NCI-H2196 treated with DMSO at 0.1 percent for 48 hours (cell line): ENCODE data around the gene SCNN1A.
A peak's percentile ranks its signal among the peaks of the same experiment; 100 is the strongest.

Source experiments
- DNase-seq: peaks from one replicate; lab custom pipeline; 2025; ENCODE audit not compliant: unreplicated experiment; lab: John Stamatoyannopoulos, UW

SCNN1A gene

DNA sequence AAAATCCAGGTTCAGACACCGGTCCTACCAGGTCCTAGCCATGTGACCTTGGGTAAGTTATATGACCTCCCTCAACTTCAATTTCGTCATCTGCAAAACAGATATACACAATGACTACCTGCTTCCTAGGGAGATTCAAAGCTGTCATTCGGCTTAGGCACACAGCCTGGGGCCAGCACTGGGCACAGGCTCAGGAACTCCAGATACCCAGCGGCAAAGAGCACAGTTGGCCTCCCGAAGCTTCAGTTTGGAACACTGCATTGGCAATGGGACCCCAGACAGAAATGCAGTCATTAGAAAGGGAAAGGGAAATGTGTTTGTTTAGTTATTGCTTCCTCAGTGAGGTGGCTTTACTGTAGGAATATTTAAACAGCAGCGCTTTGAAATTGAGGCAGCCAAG, 53.5 kb downstream of the SCNN1A start:
- no peak for DNase-seq

DNA sequence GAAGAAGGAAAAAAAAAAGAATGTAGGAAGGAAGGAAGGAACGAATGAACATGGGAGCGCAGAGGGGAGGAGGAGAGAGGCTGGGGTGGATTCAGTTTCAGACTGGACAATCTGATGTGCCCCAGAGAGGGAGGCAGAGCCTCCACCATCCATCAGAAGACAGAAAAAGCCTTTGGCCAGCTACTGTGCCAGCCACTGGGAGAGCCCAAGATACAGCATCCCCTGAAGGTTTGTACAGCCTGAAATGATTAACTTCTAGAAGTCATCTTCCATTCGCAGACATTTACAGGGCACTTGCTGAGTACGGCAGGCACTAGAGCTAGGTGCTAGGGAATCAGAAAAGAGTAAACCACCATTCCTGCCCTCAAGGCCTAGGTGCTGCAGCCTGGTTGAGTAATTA, 55.9 kb downstream of the SCNN1A start:
- no peak for DNase-seq

DNA sequence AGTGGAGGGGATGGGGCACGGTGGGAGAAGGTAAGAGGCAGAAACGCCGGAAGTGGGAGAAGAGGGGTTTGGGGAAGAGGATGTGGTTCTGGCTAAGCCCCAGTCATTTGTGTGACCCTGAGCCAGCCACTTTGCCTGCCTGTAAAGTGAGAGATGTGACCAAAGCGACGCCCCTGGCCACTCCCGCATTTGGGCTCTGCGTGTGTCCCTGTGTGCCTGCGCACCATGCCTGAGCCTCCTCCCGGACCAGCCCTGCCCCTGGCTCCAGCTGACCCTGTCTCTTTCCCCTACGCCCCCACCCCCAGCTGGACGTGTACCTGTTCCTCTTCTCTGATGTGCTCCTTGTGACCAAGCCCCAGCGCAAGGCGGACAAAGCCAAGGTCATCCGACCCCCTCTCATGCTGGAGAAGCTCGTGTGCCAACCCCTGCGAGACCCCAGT, 56.9 kb downstream of the SCNN1A start:
- DNase-seq: no peak

- DNase-seq: no peak
Observed at GRCh38 chr12:6317693-6318439, 57.5 kb downstream of the SCNN1A start.

DNA sequence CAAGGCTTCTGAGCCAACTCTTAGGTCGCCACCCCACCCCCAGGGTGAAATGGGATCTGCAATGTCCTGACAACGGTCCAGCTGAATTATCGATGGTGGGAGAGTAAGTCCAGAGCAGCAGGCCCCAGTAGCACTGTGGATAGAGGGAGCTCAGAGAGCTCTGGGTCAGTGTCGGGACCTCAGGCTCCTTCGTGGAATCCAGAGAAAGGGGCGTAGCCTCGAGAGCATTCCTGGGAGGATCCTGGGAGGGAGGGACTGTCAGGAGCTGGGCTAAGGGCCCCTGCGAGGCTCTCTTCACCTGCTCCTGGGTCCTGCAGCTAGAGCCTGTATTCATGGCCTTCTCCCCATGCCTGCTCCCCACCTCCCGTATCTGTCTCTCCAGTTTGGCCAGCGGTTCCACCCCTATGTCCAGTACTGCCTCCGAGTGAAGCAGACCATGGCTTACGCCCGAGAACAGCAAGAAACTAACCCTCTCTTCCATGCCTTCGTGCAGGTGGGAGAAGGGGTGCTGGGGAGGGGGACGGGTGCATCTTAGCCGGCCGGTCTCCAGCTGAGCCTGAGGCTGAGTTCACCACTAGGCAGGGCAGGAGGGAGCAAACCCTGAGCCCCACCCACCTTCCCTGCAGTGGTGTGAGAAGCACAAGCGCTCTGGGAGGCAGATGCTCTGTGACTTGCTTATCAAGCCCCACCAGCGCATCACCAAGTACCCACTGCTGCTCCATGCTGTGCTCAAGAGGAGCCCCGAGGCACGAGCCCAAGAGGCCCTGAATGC, 58.3 kb downstream of the SCNN1A start:
- DNase-seq: no peak

DNA sequence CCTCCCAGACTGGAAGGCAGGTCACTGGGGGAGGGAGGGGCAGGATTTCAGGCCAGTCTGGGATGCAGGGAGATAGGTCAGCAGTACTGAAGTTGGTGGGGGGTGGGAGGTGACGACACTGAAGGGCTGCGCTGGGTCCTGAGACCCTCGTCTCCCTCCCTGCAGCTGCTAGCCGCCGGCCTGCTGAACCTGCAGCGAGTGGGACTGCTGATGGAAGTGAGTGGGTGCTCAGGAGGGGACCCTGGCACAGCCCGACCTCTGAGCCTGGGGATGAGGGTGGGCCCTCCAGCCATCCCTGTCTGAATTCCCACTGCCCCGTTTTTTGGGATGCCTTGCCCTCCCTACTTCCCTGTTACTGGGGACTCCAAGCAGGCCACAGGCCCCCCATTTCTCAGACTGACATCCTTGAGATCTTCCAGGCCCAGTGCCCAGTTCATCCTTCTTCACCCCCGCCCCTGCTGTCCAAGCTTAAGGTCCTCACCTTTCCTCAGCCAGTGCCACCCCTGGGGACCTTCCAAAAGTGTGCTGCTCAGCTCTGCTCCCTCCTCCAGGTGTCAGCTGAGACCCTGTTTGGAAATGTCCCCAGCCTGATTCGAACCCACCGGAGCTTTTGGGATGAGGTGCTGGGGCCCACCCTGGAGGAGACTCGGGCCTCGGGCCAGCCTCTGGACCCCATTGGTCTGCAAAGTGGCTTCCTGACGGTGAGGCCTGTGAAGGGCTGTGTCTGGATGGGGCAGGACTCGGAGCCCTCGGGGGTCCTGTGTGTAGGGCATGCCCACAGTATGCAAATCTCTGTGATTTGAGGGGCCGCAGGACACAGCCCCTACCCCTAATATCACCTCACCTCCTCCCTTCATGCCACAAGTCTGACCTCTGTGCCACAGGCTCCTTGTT, 59.4 kb downstream of the SCNN1A start:
- DNase-seq: no peak

- no peak for DNase-seq
Observed at GRCh38 chr12:6315184-6315583, 60.2 kb downstream of the SCNN1A start.

- no peak for DNase-seq
Observed at GRCh38 chr12:6314776-6315175, 60.6 kb downstream of the SCNN1A start.

- no peak for DNase-seq
Observed at GRCh38 chr12:6313326-6313940, 61.9 kb downstream of the SCNN1A start.

DNA sequence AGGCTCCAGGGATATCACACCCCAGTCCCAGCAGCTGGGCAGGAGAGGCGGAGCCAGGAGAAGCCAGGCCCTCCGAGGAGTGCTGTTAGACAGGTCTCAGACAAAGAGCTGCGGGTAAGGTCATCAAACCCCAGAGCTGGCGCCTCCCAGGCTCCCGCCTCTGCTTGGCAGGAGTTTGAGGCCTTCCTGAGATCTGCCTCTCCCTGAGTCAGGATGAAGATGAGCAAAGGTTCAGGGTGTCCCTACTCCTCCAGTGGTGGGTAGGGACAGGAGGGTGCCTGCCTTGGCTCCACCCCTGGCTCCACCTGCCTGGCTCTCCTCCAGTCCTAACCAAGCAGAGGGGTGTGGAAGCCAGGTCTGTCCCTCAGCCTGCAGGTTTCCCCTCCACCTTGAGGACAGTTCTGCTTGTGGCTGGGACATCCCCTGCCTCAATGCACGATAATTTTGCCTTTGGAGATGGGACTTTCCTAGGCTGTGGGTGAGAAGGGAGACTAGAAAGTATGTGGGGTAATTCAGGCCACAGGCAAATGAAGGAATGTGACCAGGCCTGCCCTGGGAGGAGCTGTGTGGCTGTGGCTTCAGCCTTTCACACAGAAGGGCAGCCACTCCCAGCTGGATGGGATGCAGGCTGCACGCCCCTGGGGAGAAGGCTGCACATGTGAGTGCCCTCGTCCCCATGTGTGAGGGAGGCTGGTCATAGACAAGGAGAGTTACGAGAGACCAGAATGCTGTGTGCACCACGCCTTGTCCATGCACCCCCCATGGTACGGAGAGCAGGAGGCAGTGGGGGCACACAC, 62.6 kb downstream of the SCNN1A start:
- DNase-seq: peak; percentile 28

GRCh38 chr12:6311822-6312528, 63.4 kb downstream of the SCNN1A start:
- no peak for DNase-seq

DNA sequence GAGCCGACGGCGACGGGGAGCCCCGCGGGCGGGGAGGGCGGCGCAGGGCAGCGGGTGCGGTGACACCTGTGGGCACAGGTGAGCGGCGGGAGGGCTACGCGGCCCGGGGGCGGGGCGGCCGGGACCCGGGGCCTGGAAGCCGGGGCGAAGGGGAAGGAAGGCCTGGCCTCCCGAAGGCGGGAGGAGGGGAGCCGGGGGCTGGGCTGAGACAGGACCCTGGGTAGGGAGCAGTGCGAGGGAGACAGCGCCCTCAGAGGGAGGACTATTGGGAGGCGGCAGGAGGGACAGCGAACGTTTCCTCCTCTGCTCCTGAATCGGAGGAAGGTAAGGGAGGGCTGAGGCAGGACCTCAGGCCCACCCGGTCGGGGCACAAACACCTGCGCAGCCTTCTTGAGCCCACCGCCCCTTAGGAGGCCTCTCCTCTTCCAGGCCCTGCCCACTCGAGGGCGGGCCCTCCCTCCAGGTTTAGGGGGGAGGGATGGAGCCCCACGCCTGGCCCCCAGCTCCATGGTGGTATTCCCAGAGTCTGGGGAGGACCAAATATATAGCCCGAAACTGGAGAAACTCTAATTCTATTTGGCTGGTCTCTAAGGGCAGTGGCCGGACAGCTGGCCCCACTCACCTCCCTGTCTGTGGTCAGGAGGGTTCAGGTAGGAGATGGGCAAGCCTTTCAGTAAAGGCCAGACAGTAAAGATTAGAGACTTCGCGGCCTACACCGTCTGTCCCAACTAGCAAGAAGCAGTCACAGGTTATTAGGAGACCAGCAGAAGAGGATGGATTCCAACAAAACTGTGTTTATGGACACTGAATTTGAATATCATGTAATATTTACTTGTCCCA, 64.4 kb downstream of the SCNN1A start:
- no peak for DNase-seq

GRCh38 chr12:6307529-6307928, 67.8 kb downstream of the SCNN1A start:
- no peak for DNase-seq

DNA sequence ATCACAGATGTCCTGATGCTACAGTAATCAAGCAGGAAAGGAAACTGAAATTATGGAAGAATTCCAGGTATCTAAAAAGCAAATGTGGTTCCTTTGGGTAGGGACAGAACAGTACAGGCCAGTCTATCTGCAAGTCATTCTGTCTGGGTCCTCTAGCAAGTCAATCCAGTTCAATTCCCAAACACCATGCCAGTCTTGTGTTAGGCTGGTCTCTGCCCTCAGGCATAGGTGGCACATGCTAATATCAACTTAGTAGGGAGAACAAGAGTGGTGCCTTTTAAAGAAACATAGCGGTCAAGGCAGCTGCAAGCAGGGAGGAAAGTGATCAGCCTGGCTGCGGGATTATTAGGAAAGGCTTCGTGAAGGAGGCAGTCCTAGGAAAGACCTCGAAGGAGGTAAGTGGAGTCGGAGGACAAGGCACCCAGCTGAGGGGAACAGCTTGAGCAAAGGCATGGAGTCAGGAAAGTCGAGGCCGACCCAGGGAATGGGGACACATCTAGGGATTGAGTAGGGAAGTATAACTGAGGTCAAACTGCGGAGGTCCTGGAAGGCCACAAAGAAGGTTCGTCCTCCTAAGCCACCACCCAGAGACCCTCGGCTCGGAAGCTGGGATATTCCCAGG, 68.7 kb downstream of the SCNN1A start:
- no peak for DNase-seq

GRCh38 chr12:6306151-6306550, 69.2 kb downstream of the SCNN1A start:
- DNase-seq: no peak

- DNase-seq: no peak
Observed at GRCh38 chr12:6303071-6303470, 72.3 kb downstream of the SCNN1A start.

GRCh38 chr12:6302621-6303020, 72.7 kb downstream of the SCNN1A start:
- no peak for DNase-seq

- DNase-seq: no peak
Observed at GRCh38 chr12:6301721-6302120, 73.6 kb downstream of the SCNN1A start.
